Osteoblast (primary cell): ENCODE measurements around the gene ZC2HC1B. TPM values are rescaled to one million over a fixed set of nuclear protein-coding genes. Genes with fewer than 3 reads are reported as not detected.
"Not testable (repeated sequence)": the region's sequence is repeated elsewhere in the genome, so short reads cannot be mapped to it uniquely, and the experiment has no call there.

ENCODE experiments used
- DNase-seq: peaks from one replicate; pipeline ENCODE4 v3.0.0; 2011; ENCODE audit warnings: low spot score, mixed read lengths; ENCODE audit not compliant: insufficient read length; ENCODE audit errors: missing footprints
- H2AFZ ChIP-seq: 2 replicates; pipeline ENCODE4 v1.6.0; 2011; ENCODE audit warnings: mild to moderate bottlenecking, low read length
- H3K27ac ChIP-seq: 2 replicates; pipeline ENCODE4 v1.5.1; 2011; ENCODE audit warnings: mild to moderate bottlenecking, low read depth, low read length, moderate library complexity
- H3K27me3 ChIP-seq: 2 replicates; pipeline ENCODE4 v1.6.0; 2012; ENCODE audit warnings: mild to moderate bottlenecking, control low read depth, inconsistent platforms, low read length, moderate library complexity; ENCODE audit not compliant: insufficient read depth
- H3K36me3 ChIP-seq: 2 replicates; pipeline ENCODE4 v1.5.1; 2011; ENCODE audit warnings: mild to moderate bottlenecking, low read length, control low read depth, moderate library complexity; ENCODE audit not compliant: insufficient read depth
- H3K4me1 ChIP-seq: 2 replicates; pipeline ENCODE4 v1.5.1; 2011; ENCODE audit warnings: mild to moderate bottlenecking, low read length, control low read depth, moderate library complexity; ENCODE audit not compliant: insufficient read depth
- H3K4me2 ChIP-seq: 2 replicates; pipeline ENCODE4 v1.6.0; 2011; ENCODE audit warnings: mild to moderate bottlenecking, low read length; ENCODE audit not compliant: insufficient read depth
- H3K4me3 ChIP-seq: fragments of 200-600 bp; sonication (generic); 3 replicates; pipeline ENCODE4 v1.5.1; 2012; ENCODE audit warnings: mild to moderate bottlenecking, low read length, inconsistent platforms; ENCODE audit not compliant: insufficient read depth
- H3K79me2 ChIP-seq: 2 replicates; pipeline ENCODE4 v1.6.0; 2012; ENCODE audit warnings: mild to moderate bottlenecking, low read length, control low read depth, inconsistent platforms; ENCODE audit not compliant: insufficient read depth
- H3K9me3 ChIP-seq: 2 replicates; pipeline ENCODE4 v1.5.1; 2011; ENCODE audit warnings: low read depth, low read length, control low read depth
- H4K20me1 ChIP-seq: 2 replicates; pipeline ENCODE4 v1.6.0; 2012; ENCODE audit warnings: mild to moderate bottlenecking, low read length, control low read depth; ENCODE audit not compliant: insufficient read depth
- CTCF ChIP-seq: IDR thresholded peaks from 2 replicates; pipeline ENCODE4 v1.5.1; 2011; ENCODE audit warnings: mild to moderate bottlenecking, low read depth, low read length, moderate library complexity; ENCODE audit errors: extremely low read depth
- total RNA-seq: library from RNA; depleted of rRNA; stranded (reverse); fragments of >200 nt; gene quantifications from 2 replicates; pipeline ENCODE4 v1.2.3, GENCODE V29; 2012

Gene ZC2HC1B
- total RNA-seq, 1 donor: not detected

GRCh38 chr6:143857651-143858050 lies 6.6 kb upstream of the ZC2HC1B start:
- H3K36me3 ChIP-seq: peaks cover 72% of the 10 kb centered on the region

GRCh38 chr6:143859891-143860660 lies 4.2 kb upstream of the ZC2HC1B start:
- peaks cover 90% of the 10 kb centered on the region for H3K36me3 ChIP-seq

More at GRCh38 chr6:143857651-143858050, 6.6 kb upstream of the ZC2HC1B start:
- H3K9me3 ChIP-seq: no peaks in the 10 kb centered on the region
- H4K20me1 ChIP-seq: no peaks in the 10 kb centered on the region
- TF ChIP-seq CTCF: no peak
- H3K27me3 ChIP-seq: no peaks in the 10 kb centered on the region
- DNase-seq: no peak
- peaks cover 8% of the 10 kb centered on the region for H3K79me2 ChIP-seq
- H3K4me1 ChIP-seq: no peaks in the 10 kb centered on the region
- no peak overlapping the region for H3K4me2 ChIP-seq
- H3K27ac ChIP-seq: no peak overlapping the region
- H3K4me3 ChIP-seq: no peak overlapping the region
- H2AFZ ChIP-seq: no peak overlapping the region

GRCh38 chr6:143863771-143864170 lies 503 bp upstream of the ZC2HC1B start:
- Histone ChIP-seq H3K4me3 (no peak overlapping the region), H3K4me2 (no peak overlapping the region), H3K79me2 (no peaks in the 10 kb centered on the region), H3K9me3 (no peaks in the 10 kb centered on the region), H3K36me3 (peaks cover 56% of the 10 kb centered on the region), H2AFZ (no peak overlapping the region), H4K20me1 (no peaks in the 10 kb centered on the region), H3K27ac (no peak overlapping the region), H3K4me1 (no peaks in the 10 kb centered on the region), H3K27me3 (no peaks in the 10 kb centered on the region)
- DNase-seq: no peak
- TF ChIP-seq CTCF: no peak

More at GRCh38 chr6:143859891-143860660, 4.2 kb upstream of the ZC2HC1B start:
- DNase-seq: no peak
- Histone ChIP-seq H3K4me3 (no peak overlapping the region), H3K4me2 (no peak overlapping the region), H3K27me3 (no peaks in the 10 kb centered on the region), H3K4me1 (no peaks in the 10 kb centered on the region), H3K79me2 (peaks cover 4% of the 10 kb centered on the region), H3K9me3 (no peaks in the 10 kb centered on the region), H3K27ac (no peak overlapping the region), H2AFZ (no peak overlapping the region), H4K20me1 (no peaks in the 10 kb centered on the region)
- no peak for TF ChIP-seq CTCF

- Histone ChIP-seq H3K4me3 (no peak overlapping the region), H3K9me3 (no peaks in the 10 kb centered on the region), H4K20me1 (no peaks in the 10 kb centered on the region), H2AFZ (no peak overlapping the region), H3K36me3 (peaks cover 24% of the 10 kb centered on the region), H3K4me2 (no peak overlapping the region), H3K4me1 (no peaks in the 10 kb centered on the region), H3K27me3 (no peaks in the 10 kb centered on the region), H3K27ac (no peak overlapping the region), H3K79me2 (no peaks in the 10 kb centered on the region)
- TF ChIP-seq CTCF: no peak
- DNase-seq: no peak
These were observed 3.0 kb downstream of the ZC2HC1B start for GRCh38 chr6:143867236-143867635.

- not testable (repeated sequence) for H3K79me2 ChIP-seq, H3K4me1 ChIP-seq
These were observed 4.5 kb downstream of the ZC2HC1B start for GRCh38 chr6:143868808-143869207.

GRCh38 chr6:143871202-143871730 lies 7.0 kb downstream of the ZC2HC1B start:
- not testable (repeated sequence) for H3K27ac ChIP-seq, H3K9me3 ChIP-seq, H3K27me3 ChIP-seq, H4K20me1 ChIP-seq, H3K4me2 ChIP-seq, H3K36me3 ChIP-seq, DNase-seq, H3K79me2 ChIP-seq, H3K4me3 ChIP-seq, H3K4me1 ChIP-seq
- H2AFZ ChIP-seq: peak overlapping the region; percentile 51

More at GRCh38 chr6:143868808-143869207, 4.5 kb downstream of the ZC2HC1B start:
- not testable (repeated sequence) for H3K27ac ChIP-seq, H2AFZ ChIP-seq, DNase-seq, H3K4me3 ChIP-seq, H4K20me1 ChIP-seq, H3K9me3 ChIP-seq, H3K36me3 ChIP-seq, H3K27me3 ChIP-seq, H3K4me2 ChIP-seq
